ENCODE results near the gene TMIGD3.
A peak's percentile ranks its signal among the peaks of the same experiment; 100 is the strongest.

Gene TMIGD3

GRCh38 chr1:111453706-111454105, 49.7 kb downstream of the TMIGD3 start:
- H3K9me3 ChIP-seq (ENCODE audit: control insufficient read depth in 5 of 5, low read length in 5 of 5) = no peaks in the 10 kb centered on the region
- peaks cover 35 to 52% (median 39%) of the 10 kb centered on the region in 5 donors for H3K36me3 ChIP-seq (ENCODE audit: control insufficient read depth in 5 of 5, insufficient read depth in 5 of 5, low read length in 5 of 5)
- peak overlapping the region in 2 of 5 donors; percentile 18 to 35 for H3K9ac ChIP-seq (ENCODE audit: low read length in 5 of 5)
- peaks cover 4 to 36% (median 32%) of the 10 kb centered on the region in 5 donors for H3K4me1 ChIP-seq (ENCODE audit: control insufficient read depth in 5 of 5, insufficient read depth in 5 of 5, low read length in 5 of 5)
- no peak overlapping the region for H3K4me3 ChIP-seq (ENCODE audit: low read depth in 1 of 5, low read length in 5 of 5)
- H3K27ac ChIP-seq (ENCODE audit: low read depth, low read length) = no peak overlapping the region
- H3K27me3 ChIP-seq (ENCODE audit: control insufficient read depth in 5 of 5, insufficient read depth in 4 of 5, low read length in 5 of 5) = no peaks in the 10 kb centered on the region

DNA sequence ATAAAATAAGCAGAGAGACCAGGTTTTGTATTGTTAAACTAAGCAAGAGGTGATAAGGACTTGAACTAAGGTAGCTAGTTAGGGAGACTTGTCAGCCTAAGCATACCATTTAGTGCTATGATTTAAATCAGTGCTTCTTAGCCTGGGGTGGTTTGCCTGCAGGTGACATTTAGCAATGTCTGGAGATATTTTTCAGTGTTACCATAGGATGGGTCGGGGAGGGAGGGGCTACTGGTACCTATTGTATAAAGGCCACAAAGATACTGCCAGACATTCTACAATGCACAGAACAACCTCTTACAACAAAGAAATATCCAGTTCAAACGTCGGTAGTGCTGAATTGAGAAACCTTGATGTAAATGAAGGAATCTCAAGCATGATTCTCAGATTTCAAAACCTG, 50.9 kb downstream of the TMIGD3 start:
- Histone ChIP-seq H3K4me3 (ENCODE audit: low read depth in 1 of 5, low read length in 5 of 5) (no peak overlapping the region), H3K36me3 (ENCODE audit: control insufficient read depth in 5 of 5, insufficient read depth in 5 of 5, low read length in 5 of 5) (peaks cover 25 to 41% (median 29%) of the 10 kb centered on the region in 5 donors), H3K9ac (ENCODE audit: low read length in 5 of 5) (peak overlapping the region in 2 of 5 donors; percentile 33 to 59), H3K27me3 (ENCODE audit: control insufficient read depth in 5 of 5, insufficient read depth in 4 of 5, low read length in 5 of 5) (no peaks in the 10 kb centered on the region), H3K27ac (ENCODE audit: low read depth, low read length) (no peak overlapping the region), H3K4me1 (ENCODE audit: control insufficient read depth in 5 of 5, insufficient read depth in 5 of 5, low read length in 5 of 5) (peaks cover 4 to 47% (median 42%) of the 10 kb centered on the region in 5 donors), H3K9me3 (ENCODE audit: control insufficient read depth in 5 of 5, low read length in 5 of 5) (no peaks in the 10 kb centered on the region)

DNA sequence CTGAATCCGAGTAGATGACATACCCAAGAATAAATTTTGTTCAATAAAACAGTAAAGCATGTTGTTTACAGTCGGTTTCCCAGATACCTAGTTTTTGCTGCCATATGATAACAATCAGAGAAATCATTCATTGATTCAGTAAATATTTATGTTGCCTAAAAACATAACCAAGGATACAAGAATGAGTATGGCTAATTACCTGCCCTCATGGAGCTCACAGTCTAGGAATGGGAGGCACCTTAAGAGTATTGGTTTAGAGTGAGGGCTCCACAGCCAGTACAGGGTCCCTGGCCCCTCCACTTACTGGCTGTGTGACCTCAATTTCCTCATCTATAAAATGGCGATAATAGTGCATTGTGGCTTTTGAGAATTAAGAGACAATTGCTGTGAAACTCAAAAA, 53.2 kb downstream of the TMIGD3 start:
- Histone ChIP-seq H3K27ac (ENCODE audit: low read depth, low read length) (no peak overlapping the region), H3K36me3 (ENCODE audit: control insufficient read depth in 5 of 5, insufficient read depth in 5 of 5, low read length in 5 of 5) (peaks cover 12 to 35% (median 25%) of the 10 kb centered on the region in 5 donors)

DNA sequence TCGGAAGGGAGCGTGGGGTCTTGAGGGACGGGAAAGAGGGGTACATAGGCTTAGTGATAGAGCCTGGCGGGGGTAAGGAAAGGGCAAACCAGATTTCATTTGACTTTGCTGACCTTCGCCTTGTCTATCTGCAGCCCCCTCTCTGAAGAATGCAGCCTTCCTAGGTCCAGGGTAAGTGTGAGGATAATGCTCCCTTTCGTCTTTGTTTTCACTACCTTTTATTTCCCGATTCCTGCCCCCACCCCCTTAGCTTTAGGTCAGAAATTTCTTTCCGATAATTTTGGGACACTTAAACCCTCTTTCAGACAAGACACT, 53.8 kb downstream of the TMIGD3 start:
- Histone ChIP-seq H3K27ac (ENCODE audit: low read depth, low read length) (peak overlapping the region; percentile 88), H3K9ac (ENCODE audit: low read length in 5 of 5) (peak overlapping the region; percentile 77 to 99 (median 95)), H3K36me3 (ENCODE audit: control insufficient read depth in 5 of 5, insufficient read depth in 5 of 5, low read length in 5 of 5) (peaks cover 12 to 34% (median 21%) of the 10 kb centered on the region in 5 donors), H3K27me3 (ENCODE audit: control insufficient read depth in 5 of 5, insufficient read depth in 4 of 5, low read length in 5 of 5) (no peaks in the 10 kb centered on the region), H3K4me3 (ENCODE audit: low read depth in 1 of 5, low read length in 5 of 5) (peak overlapping the region; percentile 86 to 100 (median 98)), H3K4me1 (ENCODE audit: control insufficient read depth in 5 of 5, insufficient read depth in 5 of 5, low read length in 5 of 5) (peaks cover 4 to 48% (median 46%) of the 10 kb centered on the region in 5 donors), H3K9me3 (ENCODE audit: control insufficient read depth in 5 of 5, low read length in 5 of 5) (no peaks in the 10 kb centered on the region)

More for the DNA sequence above, 53.2 kb downstream of the TMIGD3 start:
- H3K4me3 ChIP-seq (ENCODE audit: low read depth in 1 of 5, low read length in 5 of 5) = peak overlapping the region; percentile 86 to 100 (median 98)
- no peaks in the 10 kb centered on the region for H3K27me3 ChIP-seq (ENCODE audit: control insufficient read depth in 5 of 5, insufficient read depth in 4 of 5, low read length in 5 of 5)
- H3K9me3 ChIP-seq (ENCODE audit: control insufficient read depth in 5 of 5, low read length in 5 of 5) = no peaks in the 10 kb centered on the region
- peak overlapping the region; percentile 77 to 99 (median 95) for H3K9ac ChIP-seq (ENCODE audit: low read length in 5 of 5)
- peaks cover 4 to 52% (median 48%) of the 10 kb centered on the region in 5 donors for H3K4me1 ChIP-seq (ENCODE audit: control insufficient read depth in 5 of 5, insufficient read depth in 5 of 5, low read length in 5 of 5)

DNA sequence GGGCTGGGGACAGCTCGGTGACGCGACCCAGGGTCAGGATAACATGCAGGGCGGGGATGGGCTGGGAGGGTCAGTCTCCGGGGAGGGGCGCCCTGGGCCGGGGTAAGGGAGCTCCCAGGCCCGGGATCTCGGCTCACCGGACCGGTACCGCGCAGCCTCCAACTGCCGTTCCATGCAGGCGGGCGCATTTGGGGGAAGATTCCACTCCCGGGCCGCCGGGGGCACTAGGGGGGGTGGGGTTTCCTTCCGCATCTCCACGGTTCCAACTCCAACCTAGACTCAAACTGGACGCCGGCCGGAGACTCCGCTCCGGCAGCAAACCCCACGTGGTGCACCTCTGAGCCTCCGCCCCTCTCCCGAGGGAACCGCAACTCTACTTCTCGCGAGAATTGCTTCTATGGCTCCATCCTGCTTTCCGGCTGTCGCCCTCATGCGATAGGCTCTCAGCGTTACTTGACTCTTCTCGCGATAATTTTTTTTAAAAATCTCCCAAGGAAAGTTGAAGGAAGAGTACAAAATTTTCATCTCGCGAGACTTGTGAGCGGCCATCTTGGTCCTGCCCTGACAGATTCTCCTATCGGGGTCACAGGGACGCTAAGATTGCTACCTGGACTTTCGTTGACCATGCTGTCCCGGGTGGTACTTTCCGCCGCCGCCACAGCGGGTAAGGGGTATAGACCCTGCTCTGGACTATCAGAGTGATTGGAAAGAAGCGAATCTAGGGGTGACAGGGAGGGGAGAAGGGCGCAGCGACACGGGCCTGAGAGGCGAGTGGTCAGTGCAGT, 54.3 kb downstream of the TMIGD3 start, which contains the start of the genes ATP5PB and WDR77:
ATP5PB (plus strand) TSS at position 547 of the 785 bp plus-strand sequence; CDS start at position 625, 78 bp downstream.
WDR77 (minus strand) TSS at position 339 of the 785 bp plus-strand sequence; CDS start at position 252, 87 bp downstream.
- Histone ChIP-seq H3K9ac (ENCODE audit: low read length in 5 of 5) (peak within 1 kb of the TSS; percentile 84 to 99 (median 95)), H3K4me3 (ENCODE audit: low read depth in 1 of 5, low read length in 5 of 5) (peak within 1 kb of the TSS; percentile 86 to 100 (median 98)), H3K4me1 (ENCODE audit: control insufficient read depth in 5 of 5, insufficient read depth in 5 of 5, low read length in 5 of 5) (peaks cover 4 to 48% (median 45%) of the 10 kb centered on the region in 5 donors), H3K36me3 (ENCODE audit: control insufficient read depth in 5 of 5, insufficient read depth in 5 of 5, low read length in 5 of 5) (peaks cover 16 to 34% (median 20%) of the 10 kb centered on the region in 5 donors), H3K9me3 (ENCODE audit: control insufficient read depth in 5 of 5, low read length in 5 of 5) (no peaks in the 10 kb centered on the region), H3K27ac (ENCODE audit: low read depth, low read length) (peak within 1 kb of the TSS; percentile 88), H3K27me3 (ENCODE audit: control insufficient read depth in 5 of 5, insufficient read depth in 4 of 5, low read length in 5 of 5) (no peaks in the 10 kb centered on the region)

DNA sequence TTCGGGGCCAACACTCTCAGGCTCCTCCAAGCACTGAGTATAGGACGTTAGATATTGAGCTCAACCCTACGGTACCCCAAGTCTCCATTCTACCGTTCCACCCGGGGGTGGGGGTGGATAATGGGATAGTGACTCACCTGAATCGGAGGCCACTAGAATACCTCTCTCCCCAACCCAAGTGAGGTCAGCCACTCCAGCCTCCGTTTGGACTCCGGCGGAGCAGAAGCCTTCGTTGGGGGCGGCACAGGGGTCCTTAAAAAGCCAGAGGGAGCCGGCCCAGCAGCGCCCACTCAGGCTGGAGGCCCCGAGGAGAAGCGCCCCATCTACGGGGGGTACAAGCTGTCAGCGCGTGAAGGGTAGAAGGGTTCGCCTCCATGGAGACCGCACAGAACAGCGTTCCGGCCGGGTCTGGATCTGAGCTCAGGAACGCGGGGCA, 54.9 kb downstream of the TMIGD3 start:
- Histone ChIP-seq H3K27ac (ENCODE audit: low read depth, low read length) (peak overlapping the region; percentile 88), H3K27me3 (ENCODE audit: control insufficient read depth in 5 of 5, insufficient read depth in 4 of 5, low read length in 5 of 5) (no peaks in the 10 kb centered on the region), H3K36me3 (ENCODE audit: control insufficient read depth in 5 of 5, insufficient read depth in 5 of 5, low read length in 5 of 5) (peaks cover 17 to 38% (median 23%) of the 10 kb centered on the region in 5 donors), H3K4me3 (ENCODE audit: low read depth in 1 of 5, low read length in 5 of 5) (peak overlapping the region; percentile 75 to 100 (median 89)), H3K9me3 (ENCODE audit: control insufficient read depth in 5 of 5, low read length in 5 of 5) (no peaks in the 10 kb centered on the region), H3K4me1 (ENCODE audit: control insufficient read depth in 5 of 5, insufficient read depth in 5 of 5, low read length in 5 of 5) (peaks cover 4 to 48% (median 45%) of the 10 kb centered on the region in 5 donors), H3K9ac (ENCODE audit: low read length in 5 of 5) (peak overlapping the region; percentile 58 to 99 (median 95))

DNA sequence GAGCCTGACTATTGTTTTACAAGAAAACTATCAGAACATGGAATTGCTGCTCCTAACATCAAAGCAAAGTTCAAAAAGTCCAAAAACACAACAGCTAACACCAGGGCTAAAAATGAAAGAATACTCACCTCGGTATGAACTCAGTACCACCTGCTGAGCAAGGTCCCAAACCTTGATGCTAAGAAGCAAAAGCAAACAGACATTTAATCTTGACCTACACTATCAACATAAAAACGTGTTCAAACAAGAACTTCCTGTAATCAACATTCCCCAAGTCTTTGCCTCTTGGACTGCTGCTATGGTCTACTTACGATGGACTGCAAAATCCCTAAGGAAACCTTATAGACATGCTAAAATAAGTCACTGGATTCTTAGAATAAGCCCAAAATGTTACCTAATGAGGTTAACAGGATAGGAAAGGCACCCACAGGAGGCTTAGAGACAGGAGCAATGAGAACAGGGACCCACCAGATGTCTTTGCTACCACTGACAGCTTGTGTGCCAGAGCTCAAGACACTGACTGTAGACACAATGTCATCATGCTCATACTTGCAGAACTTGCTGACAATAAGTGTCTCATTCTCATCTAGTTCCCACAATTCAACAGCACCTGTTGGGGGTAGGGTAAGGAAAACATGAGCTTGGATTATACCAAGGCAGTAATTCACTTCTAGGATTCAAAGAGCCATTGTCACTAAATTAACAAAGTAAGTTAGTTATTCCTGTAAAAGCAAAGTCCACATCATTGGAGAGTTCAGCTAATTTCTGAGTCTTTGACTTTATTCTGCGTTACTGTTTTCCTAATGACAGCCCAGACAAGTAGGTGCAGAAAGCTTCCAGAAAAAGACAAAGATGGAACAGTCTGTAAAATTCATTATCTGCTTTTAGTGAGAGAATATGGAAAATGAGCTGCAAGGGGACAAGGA, 56.2 kb downstream of the TMIGD3 start:
- Histone ChIP-seq H3K27me3 (ENCODE audit: control insufficient read depth in 5 of 5, insufficient read depth in 4 of 5, low read length in 5 of 5) (no peaks in the 10 kb centered on the region), H3K9me3 (ENCODE audit: control insufficient read depth in 5 of 5, low read length in 5 of 5) (no peaks in the 10 kb centered on the region), H3K4me3 (ENCODE audit: low read depth in 1 of 5, low read length in 5 of 5) (peak overlapping the region in 1 of 5 donors; percentile 86), H3K27ac (ENCODE audit: low read depth, low read length) (no peak overlapping the region), H3K36me3 (ENCODE audit: control insufficient read depth in 5 of 5, insufficient read depth in 5 of 5, low read length in 5 of 5) (peaks cover 28 to 51% (median 36%) of the 10 kb centered on the region in 5 donors), H3K9ac (ENCODE audit: low read length in 5 of 5) (peak overlapping the region in 1 of 5 donors; percentile 95), H3K4me1 (ENCODE audit: control insufficient read depth in 5 of 5, insufficient read depth in 5 of 5, low read length in 5 of 5) (peaks cover 4 to 45% (median 39%) of the 10 kb centered on the region in 5 donors)

GRCh38 chr1:111446546-111446945, 56.9 kb downstream of the TMIGD3 start:
- Histone ChIP-seq H3K4me3 (ENCODE audit: low read depth in 1 of 5, low read length in 5 of 5) (no peak overlapping the region), H3K27me3 (ENCODE audit: control insufficient read depth in 5 of 5, insufficient read depth in 4 of 5, low read length in 5 of 5) (no peaks in the 10 kb centered on the region), H3K9me3 (ENCODE audit: control insufficient read depth in 5 of 5, low read length in 5 of 5) (no peaks in the 10 kb centered on the region), H3K27ac (ENCODE audit: low read depth, low read length) (no peak overlapping the region), H3K36me3 (ENCODE audit: control insufficient read depth in 5 of 5, insufficient read depth in 5 of 5, low read length in 5 of 5) (peaks cover 28 to 58% (median 43%) of the 10 kb centered on the region in 5 donors), H3K4me1 (ENCODE audit: control insufficient read depth in 5 of 5, insufficient read depth in 5 of 5, low read length in 5 of 5) (peaks cover 4 to 38% (median 35%) of the 10 kb centered on the region in 5 donors), H3K9ac (ENCODE audit: low read length in 5 of 5) (no peak overlapping the region)

DNA sequence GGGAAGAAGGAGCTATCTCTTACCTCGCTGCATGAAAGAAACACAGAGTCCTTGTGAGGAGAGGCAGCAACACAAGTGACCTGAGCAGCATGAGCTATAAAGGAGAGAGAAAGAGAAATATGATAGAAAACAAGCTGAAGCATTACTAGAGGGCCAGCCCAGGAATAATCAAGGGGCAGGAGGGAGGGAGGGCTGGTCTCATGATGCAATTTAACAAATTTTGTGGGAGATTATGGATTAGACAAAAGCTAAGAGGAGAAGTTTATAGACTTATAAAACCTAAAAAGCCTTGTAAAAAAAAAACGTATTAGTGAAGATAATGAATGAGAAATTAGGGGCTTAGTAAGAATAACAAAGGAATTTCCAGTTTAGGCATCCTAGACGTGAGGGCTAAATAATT, 59.4 kb downstream of the TMIGD3 start:
- H3K9ac ChIP-seq (ENCODE audit: low read length in 5 of 5) = no peak overlapping the region
- peaks cover 0 to 19% (median 17%) of the 10 kb centered on the region in 5 donors for H3K4me1 ChIP-seq (ENCODE audit: control insufficient read depth in 5 of 5, insufficient read depth in 5 of 5, low read length in 5 of 5)
- H3K36me3 ChIP-seq (ENCODE audit: control insufficient read depth in 5 of 5, insufficient read depth in 5 of 5, low read length in 5 of 5) = peaks cover 30 to 82% (median 61%) of the 10 kb centered on the region in 5 donors
- H3K4me3 ChIP-seq (ENCODE audit: low read depth in 1 of 5, low read length in 5 of 5) = no peak overlapping the region
- H3K27ac ChIP-seq (ENCODE audit: low read depth, low read length) = no peak overlapping the region
- H3K27me3 ChIP-seq (ENCODE audit: control insufficient read depth in 5 of 5, insufficient read depth in 4 of 5, low read length in 5 of 5) = no peaks in the 10 kb centered on the region
- H3K9me3 ChIP-seq (ENCODE audit: control insufficient read depth in 5 of 5, low read length in 5 of 5) = no peaks in the 10 kb centered on the region
